K562 (cell line): Measurements from ENCODE around the gene PTPN7. TPM values are rescaled to one million over a fixed set of nuclear protein-coding genes. Genes with fewer than 3 reads are reported as not detected.

Experiments used
- EP400 ChIP-seq: fragments of 450-650 bp; IDR thresholded peaks from 2 replicates; pipeline ENCODE4 v1.6.1; 2017; ENCODE audit warnings: antibody characterized with exemption, mild to moderate bottlenecking, moderate library complexity
- GATA2 ChIP-seq: sonication (generic); formaldehyde crosslinking; IDR thresholded peaks from 2 replicates; pipeline ENCODE4 v1.4.0; 2020; ENCODE audit warnings: mild to moderate bottlenecking, missing genetic modification reagents
- HLTF ChIP-seq: fragments of 450-650 bp; IDR thresholded peaks from 2 replicates; pipeline ENCODE4 v1.6.1; 2016
- MAFF ChIP-seq: IDR thresholded peaks from 2 replicates; pipeline ENCODE4 v1.6.1; 2012; ENCODE audit warnings: low read length, improper control_type of control experiment
- PBX2 ChIP-seq, 2 experiments: IDR thresholded peaks in 1 of 2; conservative IDR thresholded peaks in 1 of 2; 2 replicates each; pipeline ENCODE4 v1.6.1; 2016; ENCODE audit warnings: low read depth in 2 of 2, mild to moderate bottlenecking in 1 of 2, missing compliant biosample characterization in 1 of 2, missing genetic modification characterization in 1 of 2, moderate library complexity in 1 of 2
- PCBP2 ChIP-seq: fragments of 200-400 bp; formaldehyde crosslinking; IDR thresholded peaks from 2 replicates; pipeline ENCODE4 v1.6.1; 2018; ENCODE audit warnings: low read length, low read depth, mild to moderate bottlenecking, moderate library complexity; ENCODE audit not compliant: poor library complexity, severe bottlenecking
- PYGO2 ChIP-seq: fragments of 450-650 bp; IDR thresholded peaks from 2 replicates; pipeline ENCODE4 v1.6.1; 2016; ENCODE audit warnings: mild to moderate bottlenecking, missing genetic modification characterization, moderate library complexity, missing compliant biosample characterization
- SIRT6 ChIP-seq: IDR thresholded peaks from one replicate; pipeline ENCODE4 v1.6.1; 2012; ENCODE audit warnings: low read depth, mild to moderate bottlenecking, control low read depth, inconsistent platforms, low read length, moderate library complexity
- U2AF2 ChIP-seq: fragments of 200-400 bp; formaldehyde crosslinking; optimal IDR thresholded peaks from 2 replicates; pipeline ENCODE3; 2017; ENCODE audit warnings: low read depth, mild to moderate bottlenecking, low read length
- ZBTB17 ChIP-seq: fragments of 450-650 bp; formaldehyde crosslinking; IDR thresholded peaks from 2 replicates; pipeline ENCODE4 v1.4.0; 2020; ENCODE audit warnings: mild to moderate bottlenecking
- ZBTB7A ChIP-seq: IDR thresholded peaks from 2 replicates; pipeline ENCODE4 v1.6.1; 2011; ENCODE audit warnings: low read depth, mild to moderate bottlenecking, low read length, moderate library complexity, borderline replicate concordance; ENCODE audit not compliant: control insufficient read depth
- ZFP30 ChIP-seq: fragments of 250-450 bp; sonication (Bioruptor Pico); IDR thresholded peaks from 2 replicates; pipeline ENCODE4 v1.8.0; 2022; ENCODE audit warnings: moderate library complexity, mild to moderate bottlenecking, inconsistent platforms, borderline replicate concordance
- ZNF408 ChIP-seq: fragments of 250-450 bp; sonication (Bioruptor Pico); IDR thresholded peaks from 2 replicates; pipeline ENCODE4 v1.4.0; 2020; ENCODE audit warnings: low read depth, mild to moderate bottlenecking, moderate library complexity
- ZNF707 ChIP-seq: fragments of 250-450 bp; sonication (Bioruptor Pico); conservative IDR thresholded peaks from 2 replicates; pipeline ENCODE4 v1.8.0; 2022; ENCODE audit warnings: inconsistent platforms, mild to moderate bottlenecking, moderate library complexity
- ZNF778 ChIP-seq: fragments of 450-650 bp; formaldehyde crosslinking; IDR thresholded peaks from 2 replicates; pipeline ENCODE4 v1.4.0; 2020; ENCODE audit warnings: mild to moderate bottlenecking, moderate library complexity
- polyA plus RNA-seq, 8 experiments: library from polyadenylated mRNA; depleted of rRNA in 4 of 8; stranded (reverse) in 5 of 8; unstranded in 3 of 8; fragments of >200 nt; fragmentation: Nextera tagmentation in 2 of 8; fragmentation: Illumina TruSeq in 1 of 8; extraction: Ambion mirVana in 2 of 8; extraction: Trizol in 1 of 8; gene quantifications; 2 replicates each; pipeline versions ENCODE4 v1.2.1 to v1.2.3, GENCODE V29; 2011 to 2014; ENCODE audit warnings: inconsistent platforms in 1 of 8, missing spikeins in 1 of 8
- total RNA-seq, 7 experiments: library from RNA; depleted of rRNA in 6 of 7; stranded (reverse); fragments of >200 nt in 6 of 7; fragmentation: Illumina TruSeq in 2 of 7; extraction: Trizol in 2 of 7; gene quantifications; 2 replicates each; pipeline versions ENCODE4 v1.2.1 to v1.2.3, GENCODE V29; 2011 to 2021; ENCODE audit warnings: low replicate concordance in 1 of 7
- TF ChIP-seq, protein P1 (sequence below), 2 experiments: IDR thresholded peaks; 2 replicates each; pipeline ENCODE4 v1.6.1; 2011; ENCODE audit warnings: borderline replicate concordance in 1 of 2, control low read depth in 1 of 2, low read depth in 1 of 2, low read length in 1 of 2, mild to moderate bottlenecking in 1 of 2, mixed read lengths in 1 of 2, moderate library complexity in 1 of 2; ENCODE audit not compliant: insufficient read depth in 1 of 2, insufficient read length in 1 of 2, poor library complexity in 1 of 2, severe bottlenecking in 1 of 2; ENCODE audit errors: extremely low read depth in 1 of 2
- TF ChIP-seq, protein P2 (sequence below): fragments of 450-650 bp; IDR thresholded peaks from 2 replicates; pipeline ENCODE4 v1.6.1; 2016; ENCODE audit warnings: low read depth, mild to moderate bottlenecking, moderate library complexity
- TF ChIP-seq, protein P3 (sequence below): fragments of 150-350 bp; IDR thresholded peaks from 2 replicates; pipeline ENCODE4 v1.6.1; 2014; ENCODE audit warnings: low read depth, mild to moderate bottlenecking, low read length, borderline replicate concordance

Gene PTPN7
- total and polyA plus RNA-seq, 9 of the 15 experiments (the other 6 are each of a cell fraction or from before 2014, with no cell fraction given): 18.7 to 144 (median 120) TPM

GRCh38 chr1:202106340-202107254, 53.8 kb downstream of the PTPN7 start (continued):
- TF ChIP-seq, protein P1, sequence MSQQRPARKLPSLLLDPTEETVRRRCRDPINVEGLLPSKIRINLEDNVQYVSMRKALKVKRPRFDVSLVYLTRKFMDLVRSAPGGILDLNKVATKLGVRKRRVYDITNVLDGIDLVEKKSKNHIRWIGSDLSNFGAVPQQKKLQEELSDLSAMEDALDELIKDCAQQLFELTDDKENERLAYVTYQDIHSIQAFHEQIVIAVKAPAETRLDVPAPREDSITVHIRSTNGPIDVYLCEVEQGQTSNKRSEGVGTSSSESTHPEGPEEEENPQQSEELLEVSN (IDR thresholded peaks at IDR 0.05; ENCODE audit: borderline replicate concordance in 1 of 2, extremely low read depth in 1 of 2, insufficient read depth in 1 of 2, insufficient read length in 1 of 2, low read depth in 1 of 2, low read length in 1 of 2, poor library complexity in 1 of 2, severe bottlenecking in 1 of 2): no peak
- TF ChIP-seq EP400 (no peak), PYGO2 (no peak), ZNF408 (CRISPR knock-in tag) (no peak), MAFF (peak; percentile 16; the same call in 1 of the 2 replicates), PCBP2 (no peak), SIRT6 (no peak), ZBTB7A (0 out of 2 replicates have a peak, but pooled peaks have one; percentile 35), HLTF (no peak), U2AF2 (no peak), ZNF778 (CRISPR knock-in tag) (no peak), ZBTB17 (CRISPR knock-in tag) (peak; percentile 31; the same call in 1 of the 2 replicates), GATA2 (no peak; the same call in 1 of the 2 replicates), ZFP30 (CRISPR knock-in tag) (no peak), PBX2 (CRISPR knock-in tag; IDR thresholded peaks at IDR 0.05; ENCODE audit: low read depth) (no peak), PBX2 (tag; conservative IDR thresholded peaks at IDR 0.05; ENCODE audit: low read depth) (no peak), ZNF707 (no peak)
- TF ChIP-seq, protein P2, sequence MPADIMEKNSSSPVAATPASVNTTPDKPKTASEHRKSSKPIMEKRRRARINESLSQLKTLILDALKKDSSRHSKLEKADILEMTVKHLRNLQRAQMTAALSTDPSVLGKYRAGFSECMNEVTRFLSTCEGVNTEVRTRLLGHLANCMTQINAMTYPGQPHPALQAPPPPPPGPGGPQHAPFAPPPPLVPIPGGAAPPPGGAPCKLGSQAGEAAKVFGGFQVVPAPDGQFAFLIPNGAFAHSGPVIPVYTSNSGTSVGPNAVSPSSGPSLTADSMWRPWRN: no peak
- TF ChIP-seq, protein P3, sequence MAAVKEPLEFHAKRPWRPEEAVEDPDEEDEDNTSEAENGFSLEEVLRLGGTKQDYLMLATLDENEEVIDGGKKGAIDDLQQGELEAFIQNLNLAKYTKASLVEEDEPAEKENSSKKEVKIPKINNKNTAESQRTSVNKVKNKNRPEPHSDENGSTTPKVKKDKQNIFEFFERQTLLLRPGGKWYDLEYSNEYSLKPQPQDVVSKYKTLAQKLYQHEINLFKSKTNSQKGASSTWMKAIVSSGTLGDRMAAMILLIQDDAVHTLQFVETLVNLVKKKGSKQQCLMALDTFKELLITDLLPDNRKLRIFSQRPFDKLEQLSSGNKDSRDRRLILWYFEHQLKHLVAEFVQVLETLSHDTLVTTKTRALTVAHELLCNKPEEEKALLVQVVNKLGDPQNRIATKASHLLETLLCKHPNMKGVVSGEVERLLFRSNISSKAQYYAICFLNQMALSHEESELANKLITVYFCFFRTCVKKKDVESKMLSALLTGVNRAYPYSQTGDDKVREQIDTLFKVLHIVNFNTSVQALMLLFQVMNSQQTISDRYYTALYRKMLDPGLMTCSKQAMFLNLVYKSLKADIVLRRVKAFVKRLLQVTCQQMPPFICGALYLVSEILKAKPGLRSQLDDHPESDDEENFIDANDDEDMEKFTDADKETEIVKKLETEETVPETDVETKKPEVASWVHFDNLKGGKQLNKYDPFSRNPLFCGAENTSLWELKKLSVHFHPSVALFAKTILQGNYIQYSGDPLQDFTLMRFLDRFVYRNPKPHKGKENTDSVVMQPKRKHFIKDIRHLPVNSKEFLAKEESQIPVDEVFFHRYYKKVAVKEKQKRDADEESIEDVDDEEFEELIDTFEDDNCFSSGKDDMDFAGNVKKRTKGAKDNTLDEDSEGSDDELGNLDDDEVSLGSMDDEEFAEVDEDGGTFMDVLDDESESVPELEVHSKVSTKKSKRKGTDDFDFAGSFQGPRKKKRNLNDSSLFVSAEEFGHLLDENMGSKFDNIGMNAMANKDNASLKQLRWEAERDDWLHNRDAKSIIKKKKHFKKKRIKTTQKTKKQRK: no peak
